Activated naive CD4-positive, alpha-beta T cell treated with anti-CD3 and anti-CD28 coated beads, Interleukin-2, amount 10 ng/mL, durations not matched to agents 7 days and 5 days (primary cell): ENCODE data around the gene AKNAD1.
"Not testable (repeated sequence)": the region's sequence is repeated elsewhere in the genome, so short reads cannot be mapped to it uniquely, and the experiment has no call there.

Experiments
- CTCF ChIA-PET: fragments of 350-600 bp; sonication (Branson Sonifier 250); formaldehyde crosslinking; loops from one replicate; lab custom pipeline; 2021; ENCODE audit warnings: antibody characterized with exemption; lab: Charles Lee
- DNase-seq: peaks from one replicate; pipeline ENCODE4 v3.0.0-alpha.2; 2020
- H3K27ac Mint-ChIP-seq: one replicate; pipeline ENCODE4 v1.8.0; 2021; ENCODE audit warnings: mild to moderate bottlenecking, moderate library complexity, mixed read lengths
- H3K27me3 Mint-ChIP-seq: one replicate; pipeline ENCODE4 v1.8.0; 2021; ENCODE audit warnings: mild to moderate bottlenecking, mixed read lengths
- H3K36me3 Mint-ChIP-seq: one replicate; pipeline ENCODE4 v1.8.0; 2021; ENCODE audit warnings: mixed read lengths
- H3K4me1 Mint-ChIP-seq: one replicate; pipeline ENCODE4 v1.8.0; 2021; ENCODE audit warnings: mixed read lengths
- H3K4me3 Mint-ChIP-seq: one replicate; pipeline ENCODE4 v1.8.0; 2021; ENCODE audit warnings: mild to moderate bottlenecking, moderate library complexity, mixed read lengths
- H3K9me3 Mint-ChIP-seq: one replicate; pipeline ENCODE4 v1.8.0; 2021; ENCODE audit warnings: mixed read lengths

AKNAD1 gene

DNA sequence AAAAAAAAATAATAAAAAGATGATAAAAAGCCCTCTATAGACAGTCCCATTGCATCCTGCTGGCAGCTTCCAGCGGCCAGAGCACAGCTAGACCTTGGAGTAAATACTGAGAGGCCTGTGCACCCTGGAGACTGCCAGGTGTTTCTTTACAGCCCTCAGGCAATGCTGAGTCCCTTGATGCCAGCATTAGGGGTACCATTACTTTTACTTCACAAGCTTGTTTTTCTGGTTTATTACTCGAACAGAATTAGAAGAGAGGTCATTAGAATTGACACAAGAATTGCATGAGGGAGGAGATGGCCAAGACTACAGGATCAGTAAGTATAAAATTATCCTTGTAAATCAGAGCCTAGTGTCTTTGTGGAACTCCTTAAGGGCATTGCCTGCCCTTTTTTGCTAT lies 43.6 kb downstream of the AKNAD1 start:
- no peaks in the 10 kb centered on the region for H3K9me3 Mint-ChIP-seq
- no peak for DNase-seq
- no peaks in the 10 kb centered on the region for H3K4me1 Mint-ChIP-seq
- CTCF ChIA-PET, result no interaction called here
- peaks cover 9% of the 10 kb centered on the region for H3K36me3 Mint-ChIP-seq
- no peak overlapping the region for H3K27ac Mint-ChIP-seq
- H3K27me3 Mint-ChIP-seq, result peaks cover 10% of the 10 kb centered on the region
- H3K4me3 Mint-ChIP-seq, result no peak overlapping the region

DNA sequence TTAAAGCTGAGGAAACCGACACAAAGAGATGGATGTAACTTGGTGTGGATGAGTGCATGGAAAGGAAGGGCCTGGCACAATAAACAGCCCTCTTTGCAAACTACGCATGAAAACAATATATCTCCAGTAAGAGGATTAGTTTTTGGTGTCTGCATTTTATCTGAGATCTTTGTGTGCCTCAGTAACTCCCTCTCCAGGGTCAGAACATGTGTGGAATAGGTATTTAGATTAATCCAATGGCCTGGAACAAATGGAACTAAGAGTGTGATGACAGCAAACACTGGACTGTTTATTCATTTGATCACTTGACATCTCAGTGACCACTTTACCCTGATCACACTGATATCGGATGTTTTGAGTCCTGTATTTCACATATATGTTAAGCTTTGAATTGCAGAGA lies 45.3 kb downstream of the AKNAD1 start:
- H3K9me3 Mint-ChIP-seq, result no peaks in the 10 kb centered on the region
- no peak overlapping the region for H3K27ac Mint-ChIP-seq

DNA sequence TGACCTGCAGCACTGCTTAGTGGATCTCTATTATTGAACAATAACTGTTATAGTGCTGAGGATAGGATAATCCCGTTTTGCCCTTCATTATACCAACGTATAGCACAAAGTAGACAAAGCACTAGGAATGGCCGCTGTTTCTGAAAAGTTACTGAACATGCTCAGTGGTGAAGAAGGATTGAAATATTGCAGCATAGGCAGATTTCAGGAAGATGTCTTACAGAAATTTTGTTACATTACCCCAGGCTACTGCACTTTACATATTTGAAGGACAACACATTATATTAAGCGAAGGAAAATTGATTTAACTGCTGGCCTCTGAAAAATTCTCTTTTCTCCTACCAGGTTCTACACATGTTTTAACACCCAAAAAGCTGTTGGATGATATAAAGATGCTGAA lies 48.5 kb downstream of the AKNAD1 start:
- no peaks in the 10 kb centered on the region for H3K4me1 Mint-ChIP-seq
- CTCF ChIA-PET, result interaction anchor here (0.5 kb wide), 1 partner anchor 18 kb away, joined by 4 read pairs; no protein-coding TSS in a partner anchor
- H3K4me3 Mint-ChIP-seq, result no peak overlapping the region
- DNase-seq, result no peak
- no peaks in the 10 kb centered on the region for H3K9me3 Mint-ChIP-seq
- H3K27me3 Mint-ChIP-seq, result no peaks in the 10 kb centered on the region
- H3K27ac Mint-ChIP-seq, result no peak overlapping the region
- peaks cover 23% of the 10 kb centered on the region for H3K36me3 Mint-ChIP-seq

More for the DNA sequence above, 45.3 kb downstream of the AKNAD1 start:
- H3K4me1 Mint-ChIP-seq, result no peaks in the 10 kb centered on the region
- H3K4me3 Mint-ChIP-seq, result no peak overlapping the region
- peaks cover 12% of the 10 kb centered on the region for H3K36me3 Mint-ChIP-seq
- peaks cover 4% of the 10 kb centered on the region for H3K27me3 Mint-ChIP-seq
- CTCF ChIA-PET, result no interaction called here
- DNase-seq, result no peak

DNA sequence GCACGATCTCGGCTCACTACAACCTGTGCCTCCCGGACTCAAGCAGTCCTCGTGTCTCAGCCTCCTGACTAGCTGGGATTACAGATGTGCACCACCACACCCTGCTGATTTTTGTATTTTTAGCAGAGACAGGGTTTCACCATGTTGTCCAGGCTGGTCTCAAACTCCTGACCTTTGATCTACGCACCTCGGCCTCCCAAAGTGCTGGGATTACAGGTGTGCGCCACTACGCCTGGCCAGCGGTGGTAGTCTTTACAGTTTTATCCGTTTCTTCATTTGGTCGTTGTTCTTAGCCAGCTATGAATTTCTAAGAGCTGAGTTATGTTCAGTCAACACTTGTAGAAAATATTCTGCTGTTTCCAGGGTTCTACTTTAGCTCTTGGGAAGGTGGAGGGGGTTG lies 53.3 kb downstream of the AKNAD1 start:
- Mint-ChIP-seq H3K4me3 (no peak overlapping the region), H3K4me1 (no peaks in the 10 kb centered on the region), H3K36me3 (peaks cover 35% of the 10 kb centered on the region), H3K27me3 (no peaks in the 10 kb centered on the region), H3K9me3 (no peaks in the 10 kb centered on the region), H3K27ac (no peak overlapping the region)
- CTCF ChIA-PET, result no interaction called here
- no peak for DNase-seq

DNA sequence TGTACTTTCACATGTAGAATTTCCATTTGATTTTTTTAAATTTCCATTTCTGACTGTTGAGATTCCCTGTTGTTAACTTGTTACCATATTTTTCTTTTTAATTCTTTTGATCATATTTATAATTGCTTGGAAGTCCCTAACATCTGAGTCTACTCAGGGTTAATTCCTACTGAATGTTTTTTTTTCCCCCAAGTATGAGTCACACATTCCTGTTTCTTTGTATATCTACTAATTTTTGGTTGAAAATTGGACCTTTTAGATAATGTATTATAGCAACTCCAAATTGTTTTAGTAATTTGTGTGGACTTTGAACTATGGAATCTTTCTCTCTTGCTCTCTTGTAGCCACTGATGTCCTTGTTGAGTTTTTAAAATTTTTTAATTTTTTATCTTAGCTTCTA lies 55.8 kb downstream of the AKNAD1 start:
- H3K36me3 Mint-ChIP-seq, result peaks cover 34% of the 10 kb centered on the region
- H3K4me1 Mint-ChIP-seq, result no peaks in the 10 kb centered on the region
- no peaks in the 10 kb centered on the region for H3K9me3 Mint-ChIP-seq
- no peak for DNase-seq
- CTCF ChIA-PET, result no interaction called here
- no peak overlapping the region for H3K4me3 Mint-ChIP-seq
- no peak overlapping the region for H3K27ac Mint-ChIP-seq
- H3K27me3 Mint-ChIP-seq, result no peaks in the 10 kb centered on the region

DNA sequence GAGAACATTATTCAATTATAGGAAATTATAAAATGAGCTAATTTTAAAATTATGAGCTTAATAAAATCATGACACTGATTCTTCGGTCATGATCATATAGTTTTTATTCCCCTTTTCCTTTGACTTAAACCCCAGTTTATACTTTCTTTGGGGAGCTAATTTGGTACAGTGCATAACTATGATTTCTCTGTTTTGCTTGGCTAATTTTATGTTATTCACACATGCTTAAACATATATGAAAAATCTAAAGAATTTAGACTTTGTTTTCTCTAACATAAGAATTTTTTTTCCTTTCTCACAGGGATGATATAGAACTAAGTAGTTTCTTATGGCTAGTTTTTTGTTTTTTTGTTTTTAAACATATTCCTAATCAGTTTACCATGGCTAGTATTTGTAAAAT lies 57.9 kb downstream of the AKNAD1 start:
- no peak overlapping the region for H3K27ac Mint-ChIP-seq

DNA sequence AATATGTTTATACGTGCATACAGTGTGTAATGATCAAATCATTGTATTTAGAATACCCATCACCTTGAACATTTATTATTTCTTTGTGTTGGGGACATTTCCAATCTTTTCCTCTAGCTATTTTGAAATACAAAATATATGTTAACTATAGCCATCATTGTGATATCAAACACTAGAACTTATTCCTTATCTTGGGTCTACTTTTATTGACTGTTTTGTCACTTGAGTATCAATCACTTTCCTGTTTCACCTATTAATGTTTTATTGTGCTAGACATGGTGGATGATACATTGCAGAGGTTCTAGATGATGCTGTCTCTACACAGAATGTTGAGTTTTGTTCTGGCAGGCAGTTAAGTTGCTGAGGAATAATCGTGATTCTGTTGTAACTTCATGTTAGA lies 64.5 kb downstream of the AKNAD1 start:
- no peak for DNase-seq
- no peaks in the 10 kb centered on the region for H3K4me1 Mint-ChIP-seq
- H3K9me3 Mint-ChIP-seq, result peaks cover 15% of the 10 kb centered on the region
- no peak overlapping the region for H3K27ac Mint-ChIP-seq
- no peaks in the 10 kb centered on the region for H3K27me3 Mint-ChIP-seq
- peaks cover 60% of the 10 kb centered on the region for H3K36me3 Mint-ChIP-seq
- CTCF ChIA-PET, result interaction anchor here (0.6 kb wide), 1 partner anchor 97 kb away, joined by 4 read pairs; no protein-coding TSS in a partner anchor
- H3K4me3 Mint-ChIP-seq, result no peak overlapping the region

More for the DNA sequence above, 57.9 kb downstream of the AKNAD1 start:
- Mint-ChIP-seq H3K36me3 (peaks cover 37% of the 10 kb centered on the region), H3K27me3 (no peaks in the 10 kb centered on the region), H3K4me3 (no peak overlapping the region), H3K4me1 (no peaks in the 10 kb centered on the region), H3K9me3 (no peaks in the 10 kb centered on the region)
- DNase-seq, result no peak
- CTCF ChIA-PET, result no interaction called here

DNA sequence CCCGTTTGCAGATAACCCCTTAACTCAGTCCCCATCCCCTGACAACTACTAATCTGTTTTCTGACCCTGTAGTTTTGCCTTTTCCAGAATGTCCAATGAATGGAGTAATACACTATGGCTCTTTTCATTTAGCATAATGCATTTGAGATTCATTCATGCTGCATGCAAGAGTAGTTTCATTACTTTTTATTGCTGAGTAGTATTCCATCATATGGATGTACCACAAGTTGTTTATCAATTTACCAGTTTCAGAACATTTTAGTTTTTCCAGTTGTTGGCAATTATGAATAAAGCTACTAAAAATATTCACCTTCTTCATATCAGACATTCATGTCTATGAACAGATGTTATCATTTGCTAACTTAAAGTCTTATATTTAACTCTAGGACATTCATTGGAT lies 65.1 kb downstream of the AKNAD1 start:
- H3K27ac Mint-ChIP-seq, result no peak overlapping the region
- H3K36me3 Mint-ChIP-seq, result peaks cover 64% of the 10 kb centered on the region
- no peak overlapping the region for H3K4me3 Mint-ChIP-seq
- CTCF ChIA-PET, result no interaction called here
- DNase-seq, result no peak
- peaks cover 15% of the 10 kb centered on the region for H3K9me3 Mint-ChIP-seq
- H3K27me3 Mint-ChIP-seq, result no peaks in the 10 kb centered on the region
- no peaks in the 10 kb centered on the region for H3K4me1 Mint-ChIP-seq

DNA sequence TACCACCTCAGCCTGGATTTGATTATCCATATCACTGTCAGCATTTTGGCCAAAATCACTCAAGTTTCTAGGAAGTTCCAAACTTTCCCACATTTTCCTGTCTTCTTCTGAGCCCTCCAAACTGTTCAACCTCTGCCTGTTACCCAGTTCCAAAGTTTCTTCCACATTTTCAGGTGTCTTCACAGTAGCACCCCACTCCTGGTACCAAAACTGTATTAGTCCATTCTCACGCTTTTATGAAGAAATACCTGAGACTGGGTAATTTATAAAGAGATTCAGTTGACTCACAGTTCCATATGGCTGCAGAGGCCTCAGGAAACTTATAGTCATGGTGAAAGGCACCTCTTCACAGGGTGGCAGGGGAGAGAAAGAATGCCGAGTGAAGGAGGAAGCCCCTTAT lies 71.0 kb downstream of the AKNAD1 start:
- H3K27me3 Mint-ChIP-seq, result no peaks in the 10 kb centered on the region
- DNase-seq, result no peak
- no peak overlapping the region for H3K27ac Mint-ChIP-seq
- H3K4me1 Mint-ChIP-seq, result no peaks in the 10 kb centered on the region
- H3K9me3 Mint-ChIP-seq, result peaks cover 21% of the 10 kb centered on the region
- CTCF ChIA-PET, result no interaction called here
- no peak overlapping the region for H3K4me3 Mint-ChIP-seq
- H3K36me3 Mint-ChIP-seq, result peaks cover 69% of the 10 kb centered on the region

DNA sequence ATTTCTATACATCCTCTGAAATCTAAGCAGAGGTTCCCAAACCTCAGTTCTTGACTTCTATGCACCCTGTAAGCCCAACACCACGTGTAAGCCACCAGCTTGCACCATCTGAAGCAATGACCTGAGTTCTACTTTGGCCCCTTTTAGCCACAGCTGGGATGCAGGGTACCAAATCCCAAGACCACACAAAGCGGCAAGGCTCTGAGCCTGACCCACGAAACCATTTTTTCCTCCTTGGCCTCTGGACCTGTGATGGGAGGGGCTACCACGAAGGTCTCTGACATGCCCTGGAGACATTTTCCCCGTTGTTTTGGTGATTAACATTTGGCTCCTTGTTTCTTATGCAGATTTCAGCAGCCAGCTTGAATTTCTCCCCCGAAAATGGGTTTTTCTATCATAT lies 71.6 kb downstream of the AKNAD1 start:
- H3K4me3 Mint-ChIP-seq, result no peak overlapping the region
- CTCF ChIA-PET, result no interaction called here

DNA sequence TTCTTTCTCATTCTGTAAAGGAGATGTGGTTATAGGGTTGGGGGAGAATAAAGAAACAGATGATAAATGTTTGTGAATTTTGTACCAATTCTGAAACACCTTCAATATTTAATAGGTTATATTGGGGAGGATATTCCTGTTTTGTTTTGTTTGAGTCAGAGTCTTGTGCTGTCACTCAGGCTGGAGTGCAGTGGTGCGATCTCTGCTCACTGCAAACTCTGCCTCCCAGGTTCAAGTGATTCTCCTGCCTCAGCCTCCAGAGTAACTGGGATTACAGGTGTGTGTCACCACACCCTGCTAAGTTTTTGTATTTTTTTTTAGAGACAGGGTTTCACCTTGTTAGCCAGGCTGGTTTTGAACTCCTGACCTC lies 75.3 kb downstream of the AKNAD1 start:
- H3K27ac Mint-ChIP-seq, H3K4me1 Mint-ChIP-seq, H3K4me3 Mint-ChIP-seq, DNase-seq, H3K27me3 Mint-ChIP-seq, CTCF ChIA-PET: not testable (repeated sequence)
- H3K36me3 Mint-ChIP-seq, result peaks cover 55% of the 10 kb centered on the region
- H3K9me3 Mint-ChIP-seq, result peaks cover 21% of the 10 kb centered on the region

More for the DNA sequence above, 71.6 kb downstream of the AKNAD1 start:
- H3K27me3 Mint-ChIP-seq, result no peaks in the 10 kb centered on the region
- H3K9me3 Mint-ChIP-seq, result peaks cover 21% of the 10 kb centered on the region
- H3K36me3 Mint-ChIP-seq, result peaks cover 65% of the 10 kb centered on the region
- H3K4me1 Mint-ChIP-seq, result no peaks in the 10 kb centered on the region
- no peak overlapping the region for H3K27ac Mint-ChIP-seq
- DNase-seq, result no peak

DNA sequence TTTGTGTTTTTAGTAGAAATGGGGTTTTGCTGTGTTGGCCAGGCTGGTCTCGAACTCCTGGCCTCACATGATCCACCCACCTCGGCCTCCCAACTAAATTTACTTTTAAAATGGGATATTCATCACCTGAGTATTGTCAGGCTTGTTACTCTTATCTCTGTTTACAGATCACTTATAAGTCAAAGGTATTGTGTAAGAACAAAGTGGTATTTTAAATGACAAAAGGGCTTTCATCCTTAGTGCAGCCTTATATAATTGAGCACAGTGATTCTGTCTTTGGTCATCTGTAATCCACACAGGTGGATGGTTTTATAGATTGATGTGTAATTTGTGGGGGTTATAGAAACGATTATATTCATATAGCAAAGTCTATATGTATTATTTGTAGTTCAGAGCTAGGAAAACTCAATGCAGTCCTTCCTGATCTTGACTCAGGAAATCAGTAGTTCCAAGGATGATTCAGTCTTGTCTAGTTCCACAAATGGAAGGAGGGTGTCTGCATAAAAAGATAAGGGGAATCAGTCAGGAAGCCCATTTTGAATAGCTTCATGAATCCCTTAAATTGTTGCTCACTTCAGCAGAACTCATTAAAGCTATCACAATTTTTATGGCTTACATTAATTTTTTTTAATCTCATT lies 75.8 kb downstream of the AKNAD1 start:
- peaks cover 50% of the 10 kb centered on the region for H3K36me3 Mint-ChIP-seq
- no peaks in the 10 kb centered on the region for H3K27me3 Mint-ChIP-seq
- no peak for DNase-seq
- H3K27ac Mint-ChIP-seq, result no peak overlapping the region
- H3K4me1 Mint-ChIP-seq, result no peaks in the 10 kb centered on the region
- peaks cover 19% of the 10 kb centered on the region for H3K9me3 Mint-ChIP-seq
- CTCF ChIA-PET, result no interaction called here
- H3K4me3 Mint-ChIP-seq, result no peak overlapping the region

DNA sequence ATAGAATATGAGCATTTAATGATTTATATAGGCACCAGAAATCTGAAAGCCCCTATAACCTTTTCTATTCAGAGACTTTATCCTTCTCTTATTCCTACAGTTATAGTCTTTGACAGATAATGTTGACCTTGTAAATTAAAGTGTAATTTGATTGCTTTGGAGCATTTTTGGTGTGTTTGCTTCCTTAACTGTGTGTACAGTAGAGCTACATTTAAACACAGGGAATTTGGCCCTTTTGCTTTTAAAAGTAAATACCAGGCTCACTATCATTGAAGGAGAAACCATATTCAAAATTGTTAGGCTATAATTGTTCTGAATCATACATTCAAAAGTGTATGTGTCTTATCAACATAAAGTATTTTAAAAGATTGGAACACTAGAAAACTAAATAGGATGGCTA lies 77.4 kb downstream of the AKNAD1 start:
- Mint-ChIP-seq H3K27me3 (no peaks in the 10 kb centered on the region), H3K27ac (no peak overlapping the region), H3K36me3 (peaks cover 44% of the 10 kb centered on the region), H3K4me3 (no peak overlapping the region), H3K9me3 (peaks cover 4% of the 10 kb centered on the region), H3K4me1 (no peaks in the 10 kb centered on the region)
- no peak for DNase-seq
- CTCF ChIA-PET, result interaction anchor here (1.0 kb wide), 1 partner anchor 47 kb away, joined by 3 read pairs; no protein-coding TSS in a partner anchor

DNA sequence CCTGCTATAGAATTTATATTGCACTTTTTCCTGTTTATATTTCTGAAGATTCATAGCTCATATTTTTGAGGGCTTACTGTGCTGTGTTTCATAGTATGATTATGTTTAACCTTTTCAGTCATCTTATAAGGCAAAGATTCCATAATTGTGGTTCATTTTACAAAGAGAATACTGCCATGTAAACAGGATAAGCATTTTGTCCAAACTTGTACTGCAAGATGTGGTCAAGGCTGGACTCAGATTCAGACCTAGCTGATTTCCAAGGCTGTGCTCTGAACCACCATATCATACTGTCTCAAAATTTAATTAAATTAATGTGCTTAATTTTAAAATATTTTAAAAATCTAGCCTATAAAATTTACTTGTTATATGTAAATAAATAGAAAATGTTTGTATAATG lies 79.1 kb downstream of the AKNAD1 start:
- Mint-ChIP-seq H3K27ac (no peak overlapping the region), H3K36me3 (peaks cover 39% of the 10 kb centered on the region), H3K9me3 (no peaks in the 10 kb centered on the region), H3K27me3 (no peaks in the 10 kb centered on the region), H3K4me1 (no peaks in the 10 kb centered on the region), H3K4me3 (no peak overlapping the region)
- DNase-seq, result no peak
- CTCF ChIA-PET, result no interaction called here

DNA sequence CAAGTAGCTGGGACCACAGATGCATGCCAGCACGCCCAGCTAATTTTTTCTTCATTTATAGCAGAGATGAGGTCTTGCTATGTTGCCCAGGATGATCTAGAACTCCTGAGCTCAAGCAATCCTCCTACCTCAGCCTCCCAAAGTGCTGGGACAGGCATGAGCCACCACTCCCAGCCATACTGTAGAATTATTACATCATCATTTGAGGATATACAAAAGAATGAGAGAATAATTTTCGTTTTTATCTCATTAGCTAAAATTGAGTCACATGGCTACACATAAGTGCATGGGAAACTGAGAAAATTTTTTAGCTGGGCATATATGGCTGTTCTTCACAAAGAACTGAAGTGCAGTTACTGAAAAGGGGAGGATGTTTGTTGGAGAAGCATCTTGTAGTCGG lies 89.2 kb downstream of the AKNAD1 start:
- CTCF ChIA-PET, result interaction anchor here (1.1 kb wide), 1 partner anchor 10 kb away, joined by 3 read pairs; no protein-coding TSS in a partner anchor
- H3K9me3 Mint-ChIP-seq, result no peaks in the 10 kb centered on the region
- no peak overlapping the region for H3K4me3 Mint-ChIP-seq
- H3K36me3 Mint-ChIP-seq, result peaks cover 25% of the 10 kb centered on the region
- no peak for DNase-seq
- H3K4me1 Mint-ChIP-seq, result no peaks in the 10 kb centered on the region
- no peak overlapping the region for H3K27ac Mint-ChIP-seq
- no peaks in the 10 kb centered on the region for H3K27me3 Mint-ChIP-seq
